NCI-H1436 (cell line): Measurements from ENCODE around the gene MEMO1.
"Not testable (repeated sequence)": the region's sequence is repeated elsewhere in the genome, so short reads cannot be mapped to it uniquely, and the experiment has no call there.

Experiments
- DNase-seq: peaks from one replicate; lab custom pipeline; 2025; lab: John Stamatoyannopoulos, UW

The MEMO1 gene

DNA sequence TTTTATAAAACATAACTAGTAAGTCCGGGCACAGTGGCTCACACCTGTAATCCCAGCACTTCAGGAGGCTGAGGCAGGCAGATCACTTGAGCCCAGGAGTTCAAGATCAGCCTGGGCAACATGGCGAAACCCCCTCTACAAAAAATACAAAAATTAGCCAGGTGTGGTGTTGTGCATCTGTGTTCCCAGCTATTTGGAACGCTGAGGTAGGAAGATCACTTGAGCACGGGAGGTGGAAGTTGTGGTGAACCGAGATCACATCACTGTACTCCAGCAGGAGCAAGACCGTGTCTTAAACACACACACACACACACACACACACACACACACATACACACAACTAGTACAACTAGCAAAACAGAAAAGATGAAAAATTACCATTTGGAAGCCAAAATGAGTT lies 103.3 kb downstream of the MEMO1 start:
- not testable (repeated sequence) for DNase-seq

DNA sequence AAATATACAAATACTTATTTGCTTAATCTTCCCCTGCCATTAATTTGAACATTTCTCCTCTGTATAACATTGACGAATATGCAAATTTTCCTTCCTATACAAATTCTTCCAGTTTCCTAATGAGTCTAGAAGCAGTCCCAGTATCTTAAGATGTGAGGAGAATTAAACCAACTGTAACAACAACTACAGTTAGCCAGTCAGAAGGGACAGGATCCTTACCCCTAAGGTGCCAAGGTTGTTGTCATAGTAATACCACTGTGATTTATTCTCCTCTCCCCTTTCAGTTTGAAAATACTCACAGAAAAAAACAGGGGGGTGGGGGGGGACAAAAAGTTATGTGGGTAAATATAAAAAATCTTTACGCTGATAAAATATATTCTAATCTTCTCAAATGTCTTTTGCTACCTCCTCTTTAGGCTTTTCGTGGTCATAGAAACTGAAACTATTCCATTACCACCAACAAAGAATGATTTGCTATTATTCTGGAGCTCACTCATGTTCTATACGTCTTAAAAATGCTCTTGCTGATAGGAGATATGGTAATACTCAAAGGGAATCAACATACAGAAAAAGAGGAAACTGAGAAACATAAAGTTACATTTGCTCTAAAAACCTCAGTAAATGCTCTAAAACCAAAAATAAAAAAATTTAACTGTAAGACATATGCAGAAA lies 107.6 kb downstream of the MEMO1 start:
- no peak for DNase-seq

DNA sequence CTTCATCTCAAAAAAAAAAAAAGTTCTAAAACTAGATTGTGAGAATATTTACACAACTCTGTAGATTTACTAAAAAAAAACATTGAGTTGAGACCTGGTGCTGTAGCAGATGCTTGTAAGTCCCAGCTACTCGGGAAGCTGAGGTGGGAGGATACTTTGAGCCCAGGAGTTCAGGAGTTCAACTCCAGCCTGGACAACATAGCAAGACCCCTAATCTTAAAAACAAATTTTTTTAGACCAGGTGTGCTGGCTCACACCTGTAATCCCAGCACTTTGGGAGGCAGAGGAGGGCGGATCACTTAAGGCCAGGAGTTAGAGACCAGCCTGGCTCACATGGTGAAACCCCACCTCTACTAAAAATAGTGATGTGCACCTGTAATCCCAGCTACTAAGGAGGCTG lies 108.9 kb downstream of the MEMO1 start:
- DNase-seq: no peak

DNA sequence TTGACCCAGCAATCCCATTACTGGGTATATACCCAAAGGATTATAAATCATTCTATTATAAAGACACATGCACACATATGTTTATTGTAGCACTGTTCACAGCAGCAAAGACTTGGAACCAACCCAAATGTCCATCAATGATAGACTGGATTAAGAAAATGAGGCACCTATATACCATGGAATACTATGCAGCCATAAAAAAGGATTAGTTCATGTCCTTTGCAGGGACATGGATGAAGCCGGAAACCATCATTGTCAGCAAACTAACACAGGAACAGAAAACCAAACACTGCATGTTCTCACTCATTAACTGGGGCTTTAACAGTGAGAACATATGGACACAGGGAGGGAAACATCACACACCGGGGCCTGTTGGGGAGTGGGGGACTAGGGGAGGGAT lies 110.7 kb downstream of the MEMO1 start:
- not testable (repeated sequence) for DNase-seq

DNA sequence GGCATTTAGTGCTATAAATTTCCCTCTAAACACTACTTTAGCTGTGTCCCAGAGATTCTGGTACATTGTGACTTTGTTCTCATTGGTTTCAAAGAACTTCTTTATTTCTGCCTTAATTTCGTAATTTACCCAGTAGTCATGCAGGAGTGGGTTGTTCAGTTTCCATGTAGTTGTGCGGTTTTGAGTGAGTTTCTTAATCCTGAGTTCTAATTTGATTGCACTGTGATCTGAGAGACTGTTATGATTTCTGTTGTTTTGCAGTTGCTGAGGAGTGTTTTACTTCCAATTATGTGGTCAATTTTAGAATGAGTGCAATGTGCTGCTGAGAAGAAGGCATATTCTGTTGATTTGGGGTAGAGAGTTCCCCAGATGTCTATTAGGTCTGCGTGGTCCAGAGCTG lies 112.5 kb downstream of the MEMO1 start:
- DNase-seq: not testable (repeated sequence)

DNA sequence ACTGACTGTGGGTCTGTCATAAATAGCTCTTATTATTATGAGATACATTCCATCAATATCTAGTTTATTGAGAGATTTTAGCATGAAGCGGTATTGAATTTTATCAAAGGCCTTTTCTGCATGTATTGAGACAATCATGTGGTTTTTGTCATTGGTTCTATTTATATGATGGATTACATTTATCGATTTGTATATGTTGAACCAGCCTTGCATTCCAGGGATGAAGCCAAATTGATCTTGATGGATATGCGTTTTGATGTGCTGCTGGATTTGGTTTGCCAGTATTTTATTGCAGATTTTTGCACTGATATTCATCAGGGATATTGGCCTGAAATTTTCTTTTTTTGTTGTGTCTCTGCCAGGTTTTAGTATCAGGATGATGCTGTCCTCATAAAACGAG lies 113.5 kb downstream of the MEMO1 start:
- DNase-seq: not testable (repeated sequence)

DNA sequence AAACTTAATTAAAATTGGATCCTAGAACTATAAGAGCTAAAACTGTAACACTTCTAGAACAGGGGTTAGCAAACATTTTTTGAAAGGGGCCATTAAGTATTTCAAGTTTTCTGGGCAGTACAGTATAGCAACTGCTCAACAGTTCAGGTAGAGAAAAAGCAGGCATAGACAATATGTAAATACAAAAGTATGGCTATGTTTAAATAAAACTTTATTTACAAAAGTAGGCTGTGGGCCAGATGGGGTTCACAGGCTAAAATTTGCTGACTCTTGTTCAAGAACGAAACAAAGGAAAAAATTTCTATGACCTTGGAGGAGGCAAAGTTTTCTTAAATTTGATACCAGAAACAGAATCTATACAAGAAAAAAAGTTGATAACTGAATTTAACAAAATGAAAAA lies 114.5 kb downstream of the MEMO1 start:
- no peak for DNase-seq

DNA sequence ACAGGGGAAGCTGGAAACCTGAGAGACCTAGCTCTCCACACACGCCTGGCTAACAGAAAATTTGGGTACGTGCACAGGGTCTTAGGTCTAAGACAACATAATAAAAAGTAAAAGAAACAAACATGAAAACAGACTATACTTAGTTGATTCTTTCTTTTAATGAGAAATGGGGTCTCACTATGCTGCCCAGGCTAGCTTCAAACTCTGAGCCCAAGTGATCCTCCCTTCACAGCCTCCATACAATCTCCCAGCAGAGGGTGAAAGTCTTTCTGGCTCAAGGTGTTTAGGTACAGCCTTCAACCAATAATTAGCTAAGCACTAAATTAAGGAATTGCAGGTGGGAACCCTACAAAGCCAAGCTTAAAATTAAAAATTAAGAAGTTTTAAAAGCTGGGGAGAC lies 116.2 kb downstream of the MEMO1 start:
- DNase-seq: no peak

DNA sequence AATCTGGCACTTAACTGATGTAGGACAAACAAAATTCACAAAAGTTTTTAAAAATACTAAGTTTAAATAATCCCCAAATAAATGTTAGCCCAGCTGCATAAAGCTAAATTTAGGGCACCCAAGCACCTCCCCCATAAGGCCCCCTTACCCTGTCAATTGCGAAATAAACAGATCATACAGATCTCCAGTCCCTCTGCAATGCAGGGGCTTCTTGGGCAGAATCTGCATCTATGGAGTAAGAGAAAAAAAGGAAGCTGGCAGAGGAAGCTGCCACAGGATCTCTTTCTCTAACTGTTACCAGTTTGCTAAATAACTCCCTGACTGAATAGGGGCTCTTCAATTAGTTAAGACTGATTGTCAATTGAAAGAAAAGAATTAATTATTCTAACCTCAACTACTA lies 117.7 kb downstream of the MEMO1 start:
- no peak for DNase-seq

DNA sequence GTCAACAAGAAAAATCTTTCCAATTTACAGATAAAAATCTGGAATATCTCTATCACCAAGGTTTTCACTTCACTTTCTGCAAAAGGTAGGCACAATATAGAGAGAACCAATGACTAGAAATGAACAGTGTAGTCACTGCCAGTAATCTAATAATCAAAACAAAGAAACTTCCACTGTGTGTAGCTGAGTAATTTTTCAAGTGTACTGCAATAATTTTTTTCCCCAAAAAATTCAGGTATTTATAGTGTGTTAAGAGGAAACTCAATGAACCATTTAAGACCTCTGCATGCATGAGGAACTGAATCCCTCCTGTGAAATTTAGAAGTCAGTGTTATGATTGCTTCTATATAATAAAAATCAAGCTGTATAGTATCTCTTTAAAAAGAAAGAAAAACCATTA lies 121.8 kb downstream of the MEMO1 start:
- DNase-seq: no peak

DNA sequence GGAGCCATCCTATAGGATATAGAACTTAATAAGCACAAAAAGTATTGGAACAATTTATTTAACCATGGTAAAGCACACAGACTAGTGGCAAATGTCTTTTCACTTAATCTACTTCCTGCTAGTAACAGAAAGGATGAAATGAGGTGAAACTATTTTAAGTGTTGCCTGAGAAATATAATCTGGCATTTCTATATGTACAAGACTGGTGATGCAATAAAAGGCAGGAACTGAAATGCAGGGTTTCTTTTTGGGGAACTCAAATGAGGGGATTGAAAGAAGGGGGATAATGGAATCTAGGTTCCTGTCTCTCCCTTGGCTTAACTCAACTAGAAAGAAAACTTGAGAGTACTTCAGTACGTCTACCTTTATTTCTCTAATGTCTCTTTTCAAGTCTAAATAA lies 122.3 kb downstream of the MEMO1 start:
- no peak for DNase-seq

DNA sequence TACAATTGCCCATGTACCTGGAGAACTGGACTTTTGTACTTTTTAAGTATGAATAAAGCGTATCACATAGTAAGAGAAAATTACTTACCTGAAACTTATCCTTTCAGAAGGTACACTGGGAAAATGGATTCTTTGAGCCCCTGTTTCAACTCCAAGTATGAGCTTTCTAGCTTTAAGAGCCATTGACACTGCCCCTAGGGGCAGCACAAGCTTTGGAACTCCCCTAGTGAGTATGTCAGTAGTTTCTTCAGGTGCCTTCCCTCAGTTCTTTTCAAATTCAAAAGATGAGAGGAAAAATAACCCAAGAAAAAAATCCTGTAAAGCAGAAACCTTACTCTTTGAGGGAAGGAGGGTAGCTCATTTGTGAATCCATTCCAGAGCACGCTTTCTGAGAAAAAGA lies 124.1 kb downstream of the MEMO1 start:
- DNase-seq: no peak

DNA sequence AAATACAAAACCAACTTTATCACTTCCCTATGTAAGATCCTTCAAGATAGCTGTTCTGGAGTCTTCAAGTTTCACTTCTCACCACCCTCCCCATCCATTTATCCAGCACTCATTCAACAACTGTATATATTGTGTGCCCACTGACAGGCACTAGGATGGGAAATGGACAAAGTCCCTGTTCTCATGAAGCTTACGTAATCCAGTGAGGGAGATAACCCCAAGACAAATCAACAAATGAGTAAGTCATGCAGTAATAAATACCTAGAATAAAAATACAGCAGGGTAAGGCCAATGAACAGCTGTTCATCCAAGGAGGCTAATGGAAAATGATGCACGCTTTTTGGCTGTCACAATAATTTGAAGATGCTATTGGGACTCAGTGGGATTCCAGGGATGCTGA lies 133.8 kb downstream of the MEMO1 start:
- no peak for DNase-seq

DNA sequence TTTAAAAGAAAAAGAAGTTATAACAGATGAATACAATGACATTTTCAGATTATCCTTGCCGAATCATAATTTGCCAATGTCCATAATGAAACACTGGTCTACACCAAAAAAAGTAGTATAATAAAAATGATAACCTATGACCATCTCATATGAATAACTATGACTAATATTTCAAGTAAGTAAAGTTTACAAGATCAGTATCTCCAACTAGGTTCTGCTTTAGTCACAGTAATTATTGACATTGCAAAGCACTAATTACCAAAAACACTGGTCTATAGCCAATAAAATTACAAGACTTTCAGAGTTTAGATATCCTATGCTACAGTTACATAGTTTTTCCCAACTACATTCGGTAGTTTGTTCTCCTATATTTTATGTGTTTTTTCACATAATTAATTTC lies 136.7 kb downstream of the MEMO1 start:
- no peak for DNase-seq

DNA sequence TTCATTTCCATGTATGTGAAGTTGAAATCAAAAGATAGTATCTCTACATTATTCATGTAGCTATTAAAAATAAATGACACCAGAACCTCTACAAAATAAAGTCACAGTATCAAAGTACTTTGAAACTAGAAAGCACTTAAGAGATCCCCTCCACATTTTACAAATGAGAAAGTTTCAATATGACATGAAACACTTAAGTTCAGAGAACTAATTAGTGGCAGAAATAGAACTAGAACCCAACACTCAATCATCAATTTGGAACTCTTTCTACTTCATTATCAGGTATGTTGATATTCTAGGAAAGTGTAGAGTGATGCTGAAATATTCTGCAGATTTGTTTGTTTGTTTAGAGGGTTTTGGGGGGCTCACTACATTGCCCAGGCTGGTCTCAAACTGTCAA lies 145.6 kb downstream of the MEMO1 start:
- no peak for DNase-seq

DNA sequence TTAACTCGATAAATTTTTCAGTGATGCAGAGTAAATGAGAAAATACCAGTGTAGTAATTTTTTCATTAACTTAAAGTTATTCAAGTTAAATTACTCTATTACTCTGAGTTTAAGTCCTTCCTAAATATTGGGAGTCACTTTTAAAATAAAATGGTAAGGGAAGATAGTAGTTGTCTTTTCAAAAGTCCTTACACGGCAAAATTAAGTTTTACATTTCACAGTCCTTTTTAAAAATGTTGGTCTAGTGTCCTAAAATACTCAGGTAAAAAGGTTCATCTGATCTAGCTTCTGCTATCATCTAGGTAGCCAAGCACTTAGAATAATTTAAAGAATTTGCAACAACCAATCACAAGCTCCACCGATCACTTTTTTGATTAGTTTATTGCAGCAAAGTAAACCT lies 146.9 kb downstream of the MEMO1 start:
- no peak for DNase-seq

DNA sequence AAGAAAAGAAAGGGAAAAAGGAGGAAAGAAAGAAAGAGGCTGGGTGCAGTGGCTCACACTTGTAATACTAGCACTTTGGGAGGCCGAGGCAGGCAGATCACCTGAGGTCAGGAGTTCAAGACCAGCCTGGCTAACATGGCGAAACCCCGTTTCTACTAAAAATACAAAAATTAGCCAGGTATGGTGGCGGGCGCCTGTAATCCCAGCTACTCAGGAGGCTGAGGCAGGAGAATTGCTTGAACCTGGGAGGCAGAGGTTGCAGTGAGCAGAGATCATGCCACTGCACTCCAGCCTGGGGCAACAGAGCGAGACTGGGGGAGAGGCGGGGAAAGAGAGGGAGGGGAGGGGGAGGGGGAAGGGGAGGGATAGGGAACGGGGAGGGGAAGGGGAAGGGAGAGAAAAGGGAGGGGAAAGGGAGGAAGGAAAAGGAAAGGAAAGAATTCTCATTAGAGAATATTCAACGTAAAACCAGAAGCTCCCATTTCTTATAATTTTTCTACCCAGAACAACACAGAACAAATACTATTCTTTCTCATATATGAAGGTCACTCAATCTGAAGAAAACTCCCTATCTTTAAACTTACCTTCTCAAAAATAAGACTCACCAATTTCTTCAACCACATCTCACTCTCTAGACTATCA lies 147.7 kb downstream of the MEMO1 start:
- not testable (repeated sequence) for DNase-seq

DNA sequence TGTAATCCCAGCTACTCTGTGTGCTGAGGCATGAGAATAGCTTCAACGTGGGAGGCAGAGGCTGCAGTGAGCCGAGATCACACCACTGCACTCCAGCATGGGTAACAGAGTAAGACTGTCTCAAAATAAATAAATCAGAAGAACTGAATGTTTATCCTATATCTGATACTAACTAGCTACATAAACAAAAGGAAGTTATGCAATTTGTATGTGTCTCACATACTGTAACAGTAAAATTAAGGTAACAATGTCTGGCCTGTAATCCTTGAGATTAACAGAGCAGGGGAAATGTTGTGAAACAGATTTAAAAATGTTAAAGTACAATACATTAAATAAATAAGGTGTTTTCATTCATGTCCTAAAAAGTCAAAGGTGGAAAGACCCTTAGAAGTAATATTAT lies 150.8 kb downstream of the MEMO1 start:
- DNase-seq: no peak

DNA sequence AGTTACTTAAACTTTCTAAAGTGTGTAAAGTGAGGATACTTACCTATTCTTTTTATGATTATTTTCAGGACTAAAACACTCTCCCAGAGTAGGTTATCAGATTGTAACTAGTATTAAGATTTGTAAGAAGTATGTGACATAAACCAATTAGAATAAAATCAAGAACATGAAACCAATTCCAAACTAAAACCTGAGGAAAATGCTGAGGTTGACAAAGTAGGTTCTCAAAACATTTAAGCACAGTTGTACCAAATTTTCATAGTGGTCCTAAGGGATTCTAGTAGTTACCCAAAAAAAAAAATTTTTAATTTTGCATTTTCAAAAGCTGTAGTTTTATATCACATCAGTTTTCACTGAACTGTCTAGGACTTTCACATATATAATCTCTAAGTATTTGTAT lies 157.3 kb downstream of the MEMO1 start:
- no peak for DNase-seq

DNA sequence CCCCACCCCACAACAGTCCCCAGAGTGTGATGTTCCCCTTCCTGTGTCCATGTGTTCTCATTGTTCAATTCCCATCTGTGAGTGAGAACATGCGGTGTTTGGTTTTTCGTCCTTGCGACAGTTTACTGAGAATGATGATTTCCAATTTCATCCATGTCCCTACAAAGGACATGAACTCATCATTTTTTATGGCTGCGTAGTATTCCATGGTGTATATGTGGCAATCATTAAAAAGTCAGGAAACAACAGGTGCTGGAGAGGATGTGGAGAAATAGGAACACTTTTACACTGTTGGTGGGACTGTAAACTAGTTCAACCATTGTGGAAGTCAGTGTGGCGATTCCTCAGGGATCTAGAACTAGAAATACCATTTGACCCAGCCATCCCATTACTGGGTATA lies 168.7 kb downstream of the MEMO1 start:
- not testable (repeated sequence) for DNase-seq

DNA sequence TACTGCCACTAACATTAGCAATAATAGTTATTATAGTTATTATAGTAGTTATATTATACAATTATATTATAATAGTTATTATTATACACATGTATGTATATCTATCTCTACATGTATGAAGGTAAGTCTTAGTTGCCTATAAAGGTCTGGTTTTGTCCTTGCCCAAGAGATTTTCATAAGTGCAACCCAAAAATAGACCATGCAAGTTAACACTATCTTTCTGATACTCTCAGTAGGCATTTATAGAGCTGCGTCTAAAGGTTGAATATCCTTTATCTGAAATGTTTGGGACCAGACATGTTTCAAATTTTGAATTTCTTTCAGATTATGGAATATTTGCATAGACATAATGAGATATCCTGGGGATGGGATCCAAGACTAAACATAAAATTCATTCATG lies 175.4 kb downstream of the MEMO1 start:
- DNase-seq: no peak

DNA sequence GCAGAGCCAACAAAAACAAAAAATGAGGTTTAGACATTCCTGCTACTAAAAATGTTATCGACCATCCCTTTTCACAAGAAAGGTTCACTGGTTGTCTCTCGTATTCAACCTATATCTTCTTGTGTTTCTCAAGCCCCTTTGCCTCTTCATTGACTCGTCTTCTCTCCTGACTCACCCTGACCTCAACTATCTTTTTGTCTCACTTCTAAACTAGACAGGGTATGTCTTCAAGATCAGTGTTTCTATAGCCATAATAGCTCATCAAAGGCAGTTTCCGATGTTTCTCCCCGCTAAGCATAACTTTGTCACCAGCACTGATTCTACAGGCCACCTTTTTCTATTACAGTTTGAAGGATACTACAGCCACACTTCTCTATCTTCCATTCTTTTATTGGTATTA lies 178.4 kb downstream of the MEMO1 start:
- DNase-seq: no peak

DNA sequence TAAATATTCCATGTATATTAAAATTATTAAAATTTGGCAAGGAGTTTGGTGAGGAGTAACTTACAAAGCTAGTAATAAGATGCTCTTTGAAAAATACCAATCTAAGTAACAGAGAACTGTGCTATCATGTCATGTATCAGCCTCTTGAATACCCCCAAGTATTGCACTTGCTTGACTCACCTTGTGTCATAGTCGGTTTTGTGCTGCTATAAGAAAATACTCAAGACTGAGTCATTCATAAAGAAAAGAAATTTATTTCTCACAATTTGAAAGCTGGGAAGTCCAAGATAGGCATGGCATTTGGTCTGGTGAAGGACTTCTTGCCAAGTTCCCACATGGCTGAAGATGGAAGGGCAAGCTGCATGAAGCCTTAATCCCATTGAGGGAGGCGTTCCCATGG lies 179.2 kb downstream of the MEMO1 start:
- no peak for DNase-seq

DNA sequence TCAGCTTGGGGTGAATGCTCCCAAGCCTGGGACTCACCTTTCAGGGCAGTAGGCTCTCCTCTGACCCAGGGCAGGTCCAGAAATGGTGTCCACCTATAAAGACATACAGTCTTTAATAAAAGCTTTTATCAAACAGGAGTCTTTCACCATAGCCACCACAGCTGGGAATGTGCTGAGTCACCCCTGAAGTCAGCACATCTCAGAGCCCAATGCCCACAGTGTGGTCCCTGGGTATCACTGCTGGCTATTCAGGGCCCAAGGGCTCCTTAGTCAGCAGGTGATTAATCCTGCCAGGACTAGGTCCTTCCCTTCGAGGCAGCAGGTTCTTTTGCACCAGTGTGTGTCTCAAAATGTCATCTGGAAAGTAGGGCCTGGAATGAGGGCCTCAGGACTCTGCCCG lies 181.9 kb downstream of the MEMO1 start:
- DNase-seq: no peak
